ENCODE results near the gene MAGOHB. TPM values are rescaled to one million over a fixed set of nuclear protein-coding genes. Genes with fewer than 3 reads are reported as not detected.

The MAGOHB gene
- total RNA-seq, 1 donor from 2014 or later = 30.5 TPM

- Histone ChIP-seq H3K9me3 (ENCODE audit: insufficient read depth, low read depth, low read length) (no peaks in the 10 kb centered on the region), H2AFZ (ENCODE audit: low read depth, low read length) (no peak overlapping the region), H3K4me1 (ENCODE audit: insufficient read depth, low read length) (peaks cover 7% of the 10 kb centered on the region), H3K79me2 (ENCODE audit: insufficient read depth, low read length) (peaks cover 28% of the 10 kb centered on the region), H3K27me3 (ENCODE audit: insufficient read depth, low read length) (no peaks in the 10 kb centered on the region), H3K4me2 (ENCODE audit: low read length) (no peak overlapping the region), H3K36me3 (ENCODE audit: insufficient read depth, low read length) (peaks cover 25% of the 10 kb centered on the region), H3K4me3 (ENCODE audit: insufficient read depth, low read depth, low read length) (no peak overlapping the region), H3K27ac (ENCODE audit: low read depth, low read length) (no peak overlapping the region), H3K9ac (ENCODE audit: low read length) (no peak overlapping the region), H4K20me1 (ENCODE audit: insufficient read depth, low read length) (no peaks in the 10 kb centered on the region)
- Mint-ChIP-seq H3K36me3 (ENCODE audit: low read depth, unreplicated experiment) (peaks cover 2% of the 10 kb centered on the region), H3K4me3 (ENCODE audit: unreplicated experiment) (no peak overlapping the region), H3K27me3 (ENCODE audit: low read depth, unreplicated experiment) (no peaks in the 10 kb centered on the region), H3K27ac (ENCODE audit: unreplicated experiment) (no peak overlapping the region), H3K9me3 (ENCODE audit: unreplicated experiment) (no peaks in the 10 kb centered on the region), H3K4me1 (ENCODE audit: low read depth, unreplicated experiment) (peaks cover 5% of the 10 kb centered on the region)
- TF ChIP-seq CTCF (IDR thresholded peaks at IDR 0.05; ENCODE audit: insufficient read depth, low read depth, low read length) (no peak), EZH2 (IDR thresholded peaks at IDR 0.05; ENCODE audit: insufficient read depth, low read length) (no peak)
- FAIRE-seq (no peak), DNase-seq (ENCODE audit: low read depth) (no peak)
These were observed 3.2 kb downstream of the MAGOHB start for GRCh38 chr12:10610188-10610587.

- Histone ChIP-seq H3K27me3 (ENCODE audit: insufficient read depth, low read length) (no peaks in the 10 kb centered on the region), H3K4me1 (ENCODE audit: insufficient read depth, low read length) (peaks cover 7% of the 10 kb centered on the region), H3K4me2 (ENCODE audit: low read length) (no peak overlapping the region), H3K9ac (ENCODE audit: low read length) (no peak overlapping the region), H3K27ac (ENCODE audit: low read depth, low read length) (no peak overlapping the region), H3K79me2 (ENCODE audit: insufficient read depth, low read length) (peaks cover 24% of the 10 kb centered on the region), H2AFZ (ENCODE audit: low read depth, low read length) (no peak overlapping the region), H3K9me3 (ENCODE audit: insufficient read depth, low read depth, low read length) (no peaks in the 10 kb centered on the region), H3K4me3 (ENCODE audit: insufficient read depth, low read depth, low read length) (no peak overlapping the region), H3K36me3 (ENCODE audit: insufficient read depth, low read length) (peaks cover 32% of the 10 kb centered on the region), H4K20me1 (ENCODE audit: insufficient read depth, low read length) (no peaks in the 10 kb centered on the region)
- H3K4me3 Mint-ChIP-seq (ENCODE audit: unreplicated experiment) = no peak overlapping the region
- no peak for TF ChIP-seq EZH2 (IDR thresholded peaks at IDR 0.05; ENCODE audit: insufficient read depth, low read length)
- peak; percentile 31 for TF ChIP-seq CTCF (IDR thresholded peaks at IDR 0.05; ENCODE audit: insufficient read depth, low read depth, low read length)
- peaks cover 9% of the 10 kb centered on the region for H3K4me1 Mint-ChIP-seq (ENCODE audit: low read depth, unreplicated experiment)
- H3K27ac Mint-ChIP-seq (ENCODE audit: unreplicated experiment) = no peak overlapping the region
- peaks cover 2% of the 10 kb centered on the region for H3K36me3 Mint-ChIP-seq (ENCODE audit: low read depth, unreplicated experiment)
- H3K27me3 Mint-ChIP-seq (ENCODE audit: low read depth, unreplicated experiment) = no peaks in the 10 kb centered on the region
- FAIRE-seq = no peak
- no peaks in the 10 kb centered on the region for H3K9me3 Mint-ChIP-seq (ENCODE audit: unreplicated experiment)
- no peak for DNase-seq (ENCODE audit: low read depth)
These were observed 5.4 kb downstream of the MAGOHB start for GRCh38 chr12:10607885-10608458.

- Mint-ChIP-seq H3K9me3 (ENCODE audit: unreplicated experiment) (no peaks in the 10 kb centered on the region), H3K36me3 (ENCODE audit: low read depth, unreplicated experiment) (peaks cover 2% of the 10 kb centered on the region), H3K4me1 (ENCODE audit: low read depth, unreplicated experiment) (peaks cover 8% of the 10 kb centered on the region), H3K27me3 (ENCODE audit: low read depth, unreplicated experiment) (no peaks in the 10 kb centered on the region), H3K4me3 (ENCODE audit: unreplicated experiment) (no peak overlapping the region), H3K27ac (ENCODE audit: unreplicated experiment) (no peak overlapping the region)
- H3K4me1 ChIP-seq (ENCODE audit: insufficient read depth, low read length) = no peaks in the 10 kb centered on the region
- no peak for FAIRE-seq
- no peak overlapping the region for H2AFZ ChIP-seq (ENCODE audit: low read depth, low read length)
- no peaks in the 10 kb centered on the region for H3K9me3 ChIP-seq (ENCODE audit: insufficient read depth, low read depth, low read length)
- H3K79me2 ChIP-seq (ENCODE audit: insufficient read depth, low read length) = no peaks in the 10 kb centered on the region
- H3K4me3 ChIP-seq (ENCODE audit: insufficient read depth, low read depth, low read length) = no peak overlapping the region
- no peaks in the 10 kb centered on the region for H4K20me1 ChIP-seq (ENCODE audit: insufficient read depth, low read length)
- H3K9ac ChIP-seq (ENCODE audit: low read length) = no peak overlapping the region
- no peak overlapping the region for H3K27ac ChIP-seq (ENCODE audit: low read depth, low read length)
- peaks cover 9% of the 10 kb centered on the region for H3K36me3 ChIP-seq (ENCODE audit: insufficient read depth, low read length)
- no peak overlapping the region for H3K4me2 ChIP-seq (ENCODE audit: low read length)
- no peak for DNase-seq (ENCODE audit: low read depth)
- TF ChIP-seq CTCF (IDR thresholded peaks at IDR 0.05; ENCODE audit: insufficient read depth, low read depth, low read length) (no peak), EZH2 (IDR thresholded peaks at IDR 0.05; ENCODE audit: insufficient read depth, low read length) (no peak)
- H3K27me3 ChIP-seq (ENCODE audit: insufficient read depth, low read length) = no peaks in the 10 kb centered on the region
These were observed 11.5 kb downstream of the MAGOHB start for GRCh38 chr12:10601860-10602259.
